Measurements from ENCODE around the gene TENM4.

TENM4 gene

DNA sequence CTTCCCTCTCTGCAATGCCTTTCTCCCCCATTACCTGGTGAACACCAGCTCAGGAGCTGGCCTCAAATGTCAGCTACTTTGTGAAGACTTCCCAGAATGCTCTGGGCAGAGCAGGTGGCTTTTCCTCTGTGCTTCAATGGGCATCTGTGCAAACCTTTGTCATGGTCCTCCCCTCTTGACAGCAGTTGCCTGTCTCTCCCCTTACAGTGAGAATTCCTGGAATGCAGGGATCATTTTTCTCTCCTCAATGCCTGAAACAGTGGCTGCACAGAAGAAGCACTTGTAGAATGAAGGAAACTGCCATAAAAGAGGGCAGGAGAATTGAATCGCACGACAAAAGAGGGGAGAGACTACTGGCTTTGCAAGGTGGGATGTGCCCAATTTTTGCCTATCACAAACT lies 773.4 kb downstream of the TENM4 start:
- Histone ChIP-seq H3K4me3 (ENCODE audit: low read length in 2 of 2) (no peak overlapping the region), H3K9ac (ENCODE audit: low read depth in 1 of 2, low read length in 2 of 2) (no peak overlapping the region), H3K4me1 (ENCODE audit: control insufficient read depth in 2 of 2, insufficient read depth in 2 of 2, low read length in 2 of 2) (no peaks in the 10 kb centered on the region)

GRCh38 chr11:78666675-78667160 lies 774.1 kb downstream of the TENM4 start:
- H3K9me3 ChIP-seq (ENCODE audit: control insufficient read depth in 2 of 2, low read length in 2 of 2), result no peaks in the 10 kb centered on the region
- no peaks in the 10 kb centered on the region for H3K36me3 ChIP-seq (ENCODE audit: control insufficient read depth in 2 of 2, insufficient read depth in 2 of 2, low read length in 2 of 2)
- no peaks in the 10 kb centered on the region for H3K4me1 ChIP-seq (ENCODE audit: control insufficient read depth in 2 of 2, insufficient read depth in 2 of 2, low read length in 2 of 2)
- no peak overlapping the region for H3K4me3 ChIP-seq (ENCODE audit: low read length in 2 of 2)
- H3K27me3 ChIP-seq (ENCODE audit: control insufficient read depth in 2 of 2, insufficient read depth in 2 of 2, low read length in 2 of 2), result no peaks in the 10 kb centered on the region
- H3K27ac ChIP-seq (ENCODE audit: low read depth in 2 of 2, low read length in 2 of 2), result no peak overlapping the region
- no peak overlapping the region for H3K9ac ChIP-seq (ENCODE audit: low read depth in 1 of 2, low read length in 2 of 2)

More for the DNA sequence above, 773.4 kb downstream of the TENM4 start:
- no peaks in the 10 kb centered on the region for H3K9me3 ChIP-seq (ENCODE audit: control insufficient read depth in 2 of 2, low read length in 2 of 2)
- H3K27ac ChIP-seq (ENCODE audit: low read depth in 2 of 2, low read length in 2 of 2), result no peak overlapping the region
- no peaks in the 10 kb centered on the region for H3K36me3 ChIP-seq (ENCODE audit: control insufficient read depth in 2 of 2, insufficient read depth in 2 of 2, low read length in 2 of 2)
- no peaks in the 10 kb centered on the region for H3K27me3 ChIP-seq (ENCODE audit: control insufficient read depth in 2 of 2, insufficient read depth in 2 of 2, low read length in 2 of 2)

DNA sequence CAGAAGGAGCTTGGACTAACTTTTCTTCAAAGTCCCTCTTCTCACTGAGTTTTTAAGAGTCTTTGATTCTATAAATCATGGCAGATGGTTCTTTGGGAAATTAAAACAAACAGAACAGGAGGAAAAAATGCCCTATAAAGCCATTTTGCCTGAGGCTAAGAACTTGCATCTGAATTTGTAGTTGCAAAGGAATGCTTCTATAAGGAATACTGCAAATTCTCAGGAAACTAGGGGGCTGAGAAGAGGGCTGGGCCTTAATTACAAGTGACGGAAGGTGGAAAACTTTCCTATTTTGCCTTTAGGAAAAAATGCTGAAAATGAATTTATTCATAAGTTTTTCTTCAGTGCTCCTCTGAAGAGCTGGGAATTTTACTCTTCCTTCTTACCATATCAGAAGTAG lies 776.2 kb downstream of the TENM4 start:
- Histone ChIP-seq H3K9me3 (ENCODE audit: control insufficient read depth in 2 of 2, low read length in 2 of 2) (no peaks in the 10 kb centered on the region), H3K4me3 (ENCODE audit: low read length in 2 of 2) (no peak overlapping the region), H3K27me3 (ENCODE audit: control insufficient read depth in 2 of 2, insufficient read depth in 2 of 2, low read length in 2 of 2) (no peaks in the 10 kb centered on the region), H3K9ac (ENCODE audit: low read depth in 1 of 2, low read length in 2 of 2) (no peak overlapping the region), H3K36me3 (ENCODE audit: control insufficient read depth in 2 of 2, insufficient read depth in 2 of 2, low read length in 2 of 2) (no peaks in the 10 kb centered on the region), H3K4me1 (ENCODE audit: control insufficient read depth in 2 of 2, insufficient read depth in 2 of 2, low read length in 2 of 2) (no peaks in the 10 kb centered on the region), H3K27ac (ENCODE audit: low read depth in 2 of 2, low read length in 2 of 2) (no peak overlapping the region)

DNA sequence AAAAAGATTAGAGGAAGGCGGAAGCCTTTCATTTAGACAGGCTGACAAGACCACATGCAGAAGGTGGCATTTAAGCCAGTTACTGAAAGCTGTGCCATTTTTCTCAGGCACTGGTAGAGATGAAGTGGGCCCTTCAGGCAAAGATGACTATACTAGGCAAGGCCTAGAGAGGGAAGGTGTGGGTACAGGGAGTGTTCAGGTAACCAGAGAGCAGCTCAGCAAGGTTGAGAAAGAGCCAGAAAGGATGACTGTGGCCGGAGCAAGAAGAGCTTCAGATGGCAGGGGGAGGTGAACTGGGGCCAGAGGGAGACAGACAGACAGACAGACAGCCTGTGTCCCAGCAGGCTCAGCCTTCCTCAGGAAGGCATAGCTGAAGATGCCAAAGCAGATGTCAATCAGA lies 778.0 kb downstream of the TENM4 start:
- H3K9ac ChIP-seq (ENCODE audit: low read depth in 1 of 2, low read length in 2 of 2), result no peak overlapping the region
- no peak overlapping the region for H3K27ac ChIP-seq (ENCODE audit: low read depth in 2 of 2, low read length in 2 of 2)
- no peaks in the 10 kb centered on the region for H3K36me3 ChIP-seq (ENCODE audit: control insufficient read depth in 2 of 2, insufficient read depth in 2 of 2, low read length in 2 of 2)
- H3K27me3 ChIP-seq (ENCODE audit: control insufficient read depth in 2 of 2, insufficient read depth in 2 of 2, low read length in 2 of 2), result no peaks in the 10 kb centered on the region
- H3K4me1 ChIP-seq (ENCODE audit: control insufficient read depth in 2 of 2, insufficient read depth in 2 of 2, low read length in 2 of 2), result no peaks in the 10 kb centered on the region
- no peaks in the 10 kb centered on the region for H3K9me3 ChIP-seq (ENCODE audit: control insufficient read depth in 2 of 2, low read length in 2 of 2)
- H3K4me3 ChIP-seq (ENCODE audit: low read length in 2 of 2), result no peak overlapping the region

DNA sequence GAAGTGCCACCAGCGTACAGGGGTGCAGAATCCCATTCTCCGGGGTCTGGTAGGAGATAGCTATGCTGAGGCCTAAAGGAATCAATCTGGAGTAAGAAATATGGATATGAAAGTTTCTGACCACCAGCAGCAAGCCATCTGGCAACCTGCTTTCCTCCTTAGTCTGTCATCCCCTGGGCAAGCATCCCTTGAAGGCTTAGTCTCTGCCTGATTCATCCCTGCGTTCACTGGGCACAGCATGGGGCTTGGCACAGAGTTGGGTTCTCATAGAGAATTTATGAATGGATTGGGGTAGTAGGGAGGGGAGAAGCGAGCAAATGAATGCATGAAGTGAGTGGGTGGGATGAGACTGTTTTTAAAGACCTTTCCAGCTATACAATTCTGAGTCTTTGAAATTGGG lies 780.4 kb downstream of the TENM4 start:
- Histone ChIP-seq H3K9me3 (ENCODE audit: control insufficient read depth in 2 of 2, low read length in 2 of 2) (no peaks in the 10 kb centered on the region), H3K4me3 (ENCODE audit: low read length in 2 of 2) (no peak overlapping the region), H3K9ac (ENCODE audit: low read depth in 1 of 2, low read length in 2 of 2) (no peak overlapping the region), H3K4me1 (ENCODE audit: control insufficient read depth in 2 of 2, insufficient read depth in 2 of 2, low read length in 2 of 2) (no peaks in the 10 kb centered on the region), H3K36me3 (ENCODE audit: control insufficient read depth in 2 of 2, insufficient read depth in 2 of 2, low read length in 2 of 2) (no peaks in the 10 kb centered on the region), H3K27ac (ENCODE audit: low read depth in 2 of 2, low read length in 2 of 2) (no peak overlapping the region), H3K27me3 (ENCODE audit: control insufficient read depth in 2 of 2, insufficient read depth in 2 of 2, low read length in 2 of 2) (no peaks in the 10 kb centered on the region)

- H3K9me3 ChIP-seq (ENCODE audit: control insufficient read depth in 2 of 2, low read length in 2 of 2), result no peaks in the 10 kb centered on the region
- no peak overlapping the region for H3K9ac ChIP-seq (ENCODE audit: low read depth in 1 of 2, low read length in 2 of 2)
- H3K4me3 ChIP-seq (ENCODE audit: low read length in 2 of 2), result no peak overlapping the region
- no peaks in the 10 kb centered on the region for H3K27me3 ChIP-seq (ENCODE audit: control insufficient read depth in 2 of 2, insufficient read depth in 2 of 2, low read length in 2 of 2)
- no peak overlapping the region for H3K27ac ChIP-seq (ENCODE audit: low read depth in 2 of 2, low read length in 2 of 2)
- no peaks in the 10 kb centered on the region for H3K4me1 ChIP-seq (ENCODE audit: control insufficient read depth in 2 of 2, insufficient read depth in 2 of 2, low read length in 2 of 2)
- H3K36me3 ChIP-seq (ENCODE audit: control insufficient read depth in 2 of 2, insufficient read depth in 2 of 2, low read length in 2 of 2), result no peaks in the 10 kb centered on the region
Observed at GRCh38 chr11:78659326-78660270, 781.2 kb downstream of the TENM4 start.

- no peak overlapping the region for H3K9ac ChIP-seq (ENCODE audit: low read depth in 1 of 2, low read length in 2 of 2)
- no peaks in the 10 kb centered on the region for H3K27me3 ChIP-seq (ENCODE audit: control insufficient read depth in 2 of 2, insufficient read depth in 2 of 2, low read length in 2 of 2)
- H3K4me3 ChIP-seq (ENCODE audit: low read length in 2 of 2), result no peak overlapping the region
- no peaks in the 10 kb centered on the region for H3K36me3 ChIP-seq (ENCODE audit: control insufficient read depth in 2 of 2, insufficient read depth in 2 of 2, low read length in 2 of 2)
- no peaks in the 10 kb centered on the region for H3K9me3 ChIP-seq (ENCODE audit: control insufficient read depth in 2 of 2, low read length in 2 of 2)
- no peaks in the 10 kb centered on the region for H3K4me1 ChIP-seq (ENCODE audit: control insufficient read depth in 2 of 2, insufficient read depth in 2 of 2, low read length in 2 of 2)
- no peak overlapping the region for H3K27ac ChIP-seq (ENCODE audit: low read depth in 2 of 2, low read length in 2 of 2)
Observed at GRCh38 chr11:78657968-78658839, 782.6 kb downstream of the TENM4 start.

DNA sequence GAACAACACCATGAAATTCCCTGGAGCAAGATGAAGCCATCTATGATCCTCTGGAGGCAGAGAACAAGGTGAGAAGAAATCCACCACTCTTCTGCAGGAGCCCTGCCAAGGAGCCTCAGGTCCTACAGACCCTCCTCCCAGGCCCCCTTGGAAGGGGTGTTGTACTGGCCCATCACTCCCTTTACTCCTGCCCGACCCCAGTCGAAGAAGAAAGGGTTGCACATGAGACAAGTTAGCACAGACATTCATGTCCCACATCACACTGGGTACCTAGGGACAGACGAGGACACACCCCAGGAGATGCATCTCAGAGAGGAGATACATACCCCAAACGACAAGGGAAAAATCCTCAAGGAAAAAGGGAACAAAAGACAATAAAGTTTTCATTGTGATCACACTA lies 783.4 kb downstream of the TENM4 start:
- Histone ChIP-seq H3K27ac (ENCODE audit: low read depth in 2 of 2, low read length in 2 of 2) (no peak overlapping the region), H3K4me3 (ENCODE audit: low read length in 2 of 2) (no peak overlapping the region), H3K9me3 (ENCODE audit: control insufficient read depth in 2 of 2, low read length in 2 of 2) (no peaks in the 10 kb centered on the region), H3K9ac (ENCODE audit: low read depth in 1 of 2, low read length in 2 of 2) (no peak overlapping the region), H3K27me3 (ENCODE audit: control insufficient read depth in 2 of 2, insufficient read depth in 2 of 2, low read length in 2 of 2) (no peaks in the 10 kb centered on the region), H3K36me3 (ENCODE audit: control insufficient read depth in 2 of 2, insufficient read depth in 2 of 2, low read length in 2 of 2) (no peaks in the 10 kb centered on the region), H3K4me1 (ENCODE audit: control insufficient read depth in 2 of 2, insufficient read depth in 2 of 2, low read length in 2 of 2) (no peaks in the 10 kb centered on the region)

- Histone ChIP-seq H3K9ac (ENCODE audit: low read depth in 1 of 2, low read length in 2 of 2) (no peak overlapping the region), H3K4me3 (ENCODE audit: low read length in 2 of 2) (no peak overlapping the region), H3K9me3 (ENCODE audit: control insufficient read depth in 2 of 2, low read length in 2 of 2) (no peaks in the 10 kb centered on the region), H3K36me3 (ENCODE audit: control insufficient read depth in 2 of 2, insufficient read depth in 2 of 2, low read length in 2 of 2) (no peaks in the 10 kb centered on the region), H3K27me3 (ENCODE audit: control insufficient read depth in 2 of 2, insufficient read depth in 2 of 2, low read length in 2 of 2) (no peaks in the 10 kb centered on the region), H3K4me1 (ENCODE audit: control insufficient read depth in 2 of 2, insufficient read depth in 2 of 2, low read length in 2 of 2) (no peaks in the 10 kb centered on the region), H3K27ac (ENCODE audit: low read depth in 2 of 2, low read length in 2 of 2) (no peak overlapping the region)
Observed at GRCh38 chr11:78656984-78657383, 783.8 kb downstream of the TENM4 start.

DNA sequence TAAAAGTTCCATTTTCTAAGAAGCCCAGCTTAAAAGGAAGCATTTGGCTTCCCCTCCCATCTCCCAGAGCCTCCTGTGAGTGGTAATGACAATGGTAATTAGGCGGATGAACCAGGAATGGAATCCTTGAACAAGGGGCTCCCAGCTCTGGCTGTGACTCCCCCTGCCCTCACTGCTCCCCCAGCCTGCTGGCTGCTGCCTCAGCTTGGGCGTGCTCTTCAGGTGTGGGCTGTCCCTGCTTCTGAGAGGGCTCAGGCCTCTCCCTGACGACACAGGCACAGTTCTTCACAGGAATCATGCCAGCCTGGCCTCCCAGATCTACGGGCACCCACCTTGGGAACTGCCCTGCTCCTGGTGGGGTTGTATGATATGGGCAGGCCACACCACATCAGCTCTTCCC lies 784.5 kb downstream of the TENM4 start:
- Histone ChIP-seq H3K4me3 (ENCODE audit: low read length in 2 of 2) (no peak overlapping the region), H3K27me3 (ENCODE audit: control insufficient read depth in 2 of 2, insufficient read depth in 2 of 2, low read length in 2 of 2) (no peaks in the 10 kb centered on the region), H3K9ac (ENCODE audit: low read depth in 1 of 2, low read length in 2 of 2) (no peak overlapping the region), H3K9me3 (ENCODE audit: control insufficient read depth in 2 of 2, low read length in 2 of 2) (no peaks in the 10 kb centered on the region), H3K4me1 (ENCODE audit: control insufficient read depth in 2 of 2, insufficient read depth in 2 of 2, low read length in 2 of 2) (no peaks in the 10 kb centered on the region), H3K27ac (ENCODE audit: low read depth in 2 of 2, low read length in 2 of 2) (no peak overlapping the region), H3K36me3 (ENCODE audit: control insufficient read depth in 2 of 2, insufficient read depth in 2 of 2, low read length in 2 of 2) (no peaks in the 10 kb centered on the region)

Data from mucosa of rectum (tissue), 2 donors.